ENCODE measurements around the gene DMRTB1.
A peak's percentile ranks its signal among the peaks of the same experiment; 100 is the strongest.
"Not testable (repeated sequence)": the region's sequence is repeated elsewhere in the genome, so short reads cannot be mapped to it uniquely, and the experiment has no call there.

DMRTB1 gene

DNA sequence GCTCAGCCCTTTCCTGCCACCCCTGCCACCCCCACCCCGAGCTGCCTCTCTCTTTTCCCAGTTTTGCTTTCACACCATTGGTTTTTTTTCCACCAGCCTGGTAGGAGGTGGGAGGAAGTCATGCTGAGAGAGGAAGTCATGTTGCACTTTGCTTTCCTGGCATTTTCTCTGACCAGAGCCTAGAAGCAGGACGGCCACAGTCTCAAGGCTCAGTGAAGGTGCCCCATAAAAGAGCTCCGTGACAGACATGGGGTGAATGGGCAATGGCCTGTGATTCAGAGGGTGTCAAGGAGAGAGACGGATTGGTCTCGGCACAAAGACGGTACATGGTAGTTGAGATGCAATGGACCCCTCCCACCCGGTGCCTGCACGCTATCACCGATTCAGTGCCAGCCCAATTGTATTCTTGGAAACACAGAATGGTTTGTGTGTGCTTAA lies 42.1 kb upstream of the DMRTB1 start:
- H3K4me1 ChIP-seq (ENCODE audit: control insufficient read depth, insufficient read depth, low read length): peaks cover 19% of the 10 kb centered on the region
- H3K9me3 ChIP-seq (ENCODE audit: control insufficient read depth, insufficient read depth, low read length): peaks cover 3% of the 10 kb centered on the region
- no peak overlapping the region for H3K4me3 ChIP-seq (ENCODE audit: low read depth, low read length)
- H3K27me3 ChIP-seq (ENCODE audit: control insufficient read depth, insufficient read depth, low read length): no peaks in the 10 kb centered on the region
- no peaks in the 10 kb centered on the region for H3K36me3 ChIP-seq (ENCODE audit: control insufficient read depth, insufficient read depth, low read length)
- no peak overlapping the region for H3K9ac ChIP-seq (ENCODE audit: low read depth, low read length)

DNA sequence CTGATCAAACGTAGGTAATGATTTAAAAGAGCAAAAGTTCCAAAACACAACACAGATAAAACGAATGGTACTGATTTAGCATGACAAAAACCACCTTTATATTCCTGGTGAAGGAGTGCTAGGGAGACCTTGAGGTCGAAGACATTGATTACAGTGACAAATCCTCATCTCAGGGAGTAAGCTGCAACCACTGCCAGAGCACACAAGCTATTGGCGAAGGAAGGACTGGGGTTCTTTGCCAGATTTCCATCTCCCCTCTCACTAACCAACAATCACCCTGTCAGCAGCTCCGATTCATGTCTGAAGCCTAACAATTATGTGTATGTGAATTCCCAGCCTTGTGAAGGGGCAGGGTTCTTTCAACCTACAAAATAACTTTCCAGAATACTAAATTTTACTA lies 40.2 kb upstream of the DMRTB1 start:
- peaks cover 3% of the 10 kb centered on the region for H3K9me3 ChIP-seq (ENCODE audit: control insufficient read depth, insufficient read depth, low read length)
- peaks cover 19% of the 10 kb centered on the region for H3K4me1 ChIP-seq (ENCODE audit: control insufficient read depth, insufficient read depth, low read length)
- no peak overlapping the region for H3K4me3 ChIP-seq (ENCODE audit: low read depth, low read length)
- H3K27me3 ChIP-seq (ENCODE audit: control insufficient read depth, insufficient read depth, low read length): no peaks in the 10 kb centered on the region
- no peaks in the 10 kb centered on the region for H3K36me3 ChIP-seq (ENCODE audit: control insufficient read depth, insufficient read depth, low read length)
- H3K9ac ChIP-seq (ENCODE audit: low read depth, low read length): no peak overlapping the region

DNA sequence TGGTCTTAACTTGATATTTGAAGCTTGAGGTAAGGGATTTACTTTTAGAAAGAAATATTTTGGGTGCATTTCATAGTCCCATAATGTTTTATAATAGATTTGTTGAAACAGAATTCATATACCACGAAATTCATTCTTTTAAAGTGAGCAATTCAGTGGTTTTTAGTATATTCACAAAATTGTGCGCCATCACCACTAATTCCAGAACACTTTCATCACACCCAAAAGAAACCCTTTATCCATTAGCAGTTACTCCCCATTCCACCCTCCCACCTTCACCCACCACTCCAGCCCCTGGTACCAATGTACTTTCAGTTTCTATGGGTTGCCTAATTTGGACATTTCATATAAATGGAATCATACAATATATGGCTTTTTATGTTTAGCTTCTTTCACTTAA lies 38.9 kb upstream of the DMRTB1 start:
- Histone ChIP-seq H3K4me3 (ENCODE audit: low read depth, low read length) (no peak overlapping the region), H3K4me1 (ENCODE audit: control insufficient read depth, insufficient read depth, low read length) (peaks cover 19% of the 10 kb centered on the region), H3K36me3 (ENCODE audit: control insufficient read depth, insufficient read depth, low read length) (no peaks in the 10 kb centered on the region), H3K9ac (ENCODE audit: low read depth, low read length) (no peak overlapping the region), H3K9me3 (ENCODE audit: control insufficient read depth, insufficient read depth, low read length) (peaks cover 3% of the 10 kb centered on the region), H3K27me3 (ENCODE audit: control insufficient read depth, insufficient read depth, low read length) (no peaks in the 10 kb centered on the region)

DNA sequence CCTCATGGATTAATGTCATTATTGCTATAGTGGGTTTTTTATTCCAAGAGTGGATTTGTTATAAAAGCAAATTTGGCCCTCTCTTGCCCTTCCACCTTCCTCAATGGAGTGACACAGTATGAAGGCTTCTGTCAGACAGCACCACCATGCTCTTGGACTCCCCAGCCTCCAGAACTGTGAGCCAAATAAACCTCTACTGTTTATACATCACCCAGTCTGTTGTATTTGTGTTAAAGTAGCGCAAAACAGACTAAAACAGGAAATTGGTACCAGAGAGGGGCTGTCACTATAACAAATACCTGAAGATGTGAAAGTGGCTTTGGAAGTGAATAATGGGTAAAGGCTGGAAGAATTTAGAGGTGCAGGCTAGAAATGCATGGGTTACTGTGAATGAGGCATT lies 38.0 kb upstream of the DMRTB1 start:
- Histone ChIP-seq H3K4me3 (ENCODE audit: low read depth, low read length) (no peak overlapping the region), H3K9ac (ENCODE audit: low read depth, low read length) (no peak overlapping the region), H3K27me3 (ENCODE audit: control insufficient read depth, insufficient read depth, low read length) (no peaks in the 10 kb centered on the region), H3K36me3 (ENCODE audit: control insufficient read depth, insufficient read depth, low read length) (no peaks in the 10 kb centered on the region), H3K9me3 (ENCODE audit: control insufficient read depth, insufficient read depth, low read length) (peaks cover 3% of the 10 kb centered on the region), H3K4me1 (ENCODE audit: control insufficient read depth, insufficient read depth, low read length) (peaks cover 17% of the 10 kb centered on the region)

DNA sequence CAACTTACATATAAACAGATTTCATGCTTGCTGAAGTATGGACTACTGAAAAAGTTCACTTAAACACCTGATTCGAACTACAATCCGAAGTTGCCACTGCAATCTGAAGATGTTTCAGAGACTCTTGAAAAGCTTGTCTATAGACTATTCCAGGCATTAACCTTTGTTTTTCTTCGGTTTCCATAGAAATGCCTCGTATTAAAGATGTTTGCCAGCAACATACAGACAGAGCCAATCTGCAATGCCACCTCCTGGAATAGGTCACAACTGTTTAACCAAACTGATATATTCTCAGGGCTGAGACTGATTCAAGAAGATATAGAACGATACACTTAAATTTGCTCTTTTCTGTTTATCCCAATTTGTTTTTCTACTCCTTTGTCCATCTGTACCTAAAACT lies 28.9 kb upstream of the DMRTB1 start:
- Histone ChIP-seq H3K9ac (ENCODE audit: low read depth, low read length) (peak overlapping the region; percentile 1), H3K4me1 (ENCODE audit: control insufficient read depth, insufficient read depth, low read length) (peaks cover 20% of the 10 kb centered on the region), H3K36me3 (ENCODE audit: control insufficient read depth, insufficient read depth, low read length) (peaks cover 3% of the 10 kb centered on the region), H3K9me3 (ENCODE audit: control insufficient read depth, insufficient read depth, low read length) (peaks cover 20% of the 10 kb centered on the region), H3K4me3 (ENCODE audit: low read depth, low read length) (peak overlapping the region; percentile 26), H3K27me3 (ENCODE audit: control insufficient read depth, insufficient read depth, low read length) (no peaks in the 10 kb centered on the region)

DNA sequence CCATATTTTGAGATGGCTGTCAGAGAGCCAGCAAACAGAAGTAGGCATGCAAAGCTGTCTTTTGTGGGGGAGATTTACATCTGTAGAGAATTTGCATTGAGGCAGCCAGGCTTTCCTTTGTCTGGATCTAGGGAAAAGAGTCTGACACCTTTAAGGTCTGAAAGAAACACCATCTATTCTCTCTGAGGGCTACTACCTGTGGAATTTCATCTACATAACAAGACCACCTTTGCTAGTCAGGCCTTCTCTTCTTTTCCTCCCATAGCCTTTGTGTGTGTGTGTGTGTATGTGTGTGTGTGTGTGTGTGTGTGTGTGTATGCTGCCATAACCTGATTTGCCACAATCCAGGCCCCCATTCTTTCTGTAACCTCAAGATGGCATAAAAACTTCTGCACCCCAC lies 28.4 kb upstream of the DMRTB1 start:
- peaks cover 20% of the 10 kb centered on the region for H3K4me1 ChIP-seq (ENCODE audit: control insufficient read depth, insufficient read depth, low read length)
- no peak overlapping the region for H3K9ac ChIP-seq (ENCODE audit: low read depth, low read length)

DNA sequence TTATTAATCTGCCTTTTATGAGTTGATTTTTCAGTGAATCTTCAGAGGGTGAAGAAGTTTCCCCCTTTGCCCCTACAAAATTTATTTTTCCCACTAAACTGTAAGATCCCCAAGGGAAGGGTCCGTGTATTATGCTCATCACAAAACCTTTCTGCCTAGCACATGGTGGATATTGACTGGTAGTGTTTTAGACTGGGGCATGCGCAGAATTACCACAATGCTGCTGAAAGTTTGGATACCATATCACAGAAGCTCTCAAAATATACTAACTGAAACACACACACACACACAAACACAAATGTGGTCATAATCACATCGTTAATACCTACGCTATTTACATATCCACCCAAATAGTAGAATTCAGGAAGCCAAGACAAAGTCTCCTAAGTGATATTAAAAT lies 28.0 kb upstream of the DMRTB1 start:
- Histone ChIP-seq H3K4me3 (ENCODE audit: low read depth, low read length) (no peak overlapping the region), H3K4me1 (ENCODE audit: control insufficient read depth, insufficient read depth, low read length) (peaks cover 20% of the 10 kb centered on the region), H3K9ac (ENCODE audit: low read depth, low read length) (no peak overlapping the region), H3K9me3 (ENCODE audit: control insufficient read depth, insufficient read depth, low read length) (peaks cover 20% of the 10 kb centered on the region), H3K27me3 (ENCODE audit: control insufficient read depth, insufficient read depth, low read length) (no peaks in the 10 kb centered on the region), H3K36me3 (ENCODE audit: control insufficient read depth, insufficient read depth, low read length) (peaks cover 3% of the 10 kb centered on the region)

More for the DNA sequence above, 28.4 kb upstream of the DMRTB1 start:
- peaks cover 20% of the 10 kb centered on the region for H3K9me3 ChIP-seq (ENCODE audit: control insufficient read depth, insufficient read depth, low read length)
- peaks cover 3% of the 10 kb centered on the region for H3K36me3 ChIP-seq (ENCODE audit: control insufficient read depth, insufficient read depth, low read length)
- no peaks in the 10 kb centered on the region for H3K27me3 ChIP-seq (ENCODE audit: control insufficient read depth, insufficient read depth, low read length)
- no peak overlapping the region for H3K4me3 ChIP-seq (ENCODE audit: low read depth, low read length)

DNA sequence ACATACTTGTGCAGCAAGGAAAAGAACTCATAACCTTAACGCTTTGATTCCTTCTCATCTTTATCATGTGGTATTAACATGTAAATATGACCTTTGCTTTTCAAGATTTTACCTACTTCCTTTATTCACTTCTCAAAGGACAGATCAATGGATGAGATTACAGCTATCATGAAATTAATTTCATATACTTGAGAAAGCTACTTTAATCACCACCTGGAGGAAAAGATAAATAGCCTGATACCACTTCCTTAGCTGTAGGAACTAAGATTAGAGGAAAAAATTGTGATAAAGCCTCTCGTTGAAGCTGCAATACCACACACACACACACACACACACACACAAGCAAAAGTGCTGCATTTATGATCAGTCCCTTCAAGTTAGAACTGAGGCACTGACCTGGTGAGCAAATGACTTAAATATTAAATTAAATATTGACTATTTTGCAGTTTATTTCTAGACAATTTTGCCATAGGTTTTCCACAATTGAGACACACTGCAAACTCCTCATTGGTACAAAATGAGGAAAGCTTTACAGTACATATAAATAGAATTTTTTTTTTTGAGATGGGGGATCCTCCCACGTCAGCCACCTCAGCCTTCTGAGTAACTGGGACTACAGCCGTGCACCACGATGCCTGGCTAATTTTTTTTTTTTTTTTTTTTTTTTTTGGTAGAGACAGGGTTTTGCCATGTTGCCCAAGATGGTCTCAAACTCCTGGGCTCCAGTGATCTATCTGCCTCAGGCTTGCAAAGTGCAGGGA lies 27.2 kb upstream of the DMRTB1 start:
- no peak overlapping the region for H3K9ac ChIP-seq (ENCODE audit: low read depth, low read length)
- H3K36me3 ChIP-seq (ENCODE audit: control insufficient read depth, insufficient read depth, low read length): peaks cover 3% of the 10 kb centered on the region
- H3K9me3 ChIP-seq (ENCODE audit: control insufficient read depth, insufficient read depth, low read length): peaks cover 20% of the 10 kb centered on the region
- H3K27me3 ChIP-seq (ENCODE audit: control insufficient read depth, insufficient read depth, low read length): no peaks in the 10 kb centered on the region
- no peak overlapping the region for H3K4me3 ChIP-seq (ENCODE audit: low read depth, low read length)
- peaks cover 20% of the 10 kb centered on the region for H3K4me1 ChIP-seq (ENCODE audit: control insufficient read depth, insufficient read depth, low read length)

DNA sequence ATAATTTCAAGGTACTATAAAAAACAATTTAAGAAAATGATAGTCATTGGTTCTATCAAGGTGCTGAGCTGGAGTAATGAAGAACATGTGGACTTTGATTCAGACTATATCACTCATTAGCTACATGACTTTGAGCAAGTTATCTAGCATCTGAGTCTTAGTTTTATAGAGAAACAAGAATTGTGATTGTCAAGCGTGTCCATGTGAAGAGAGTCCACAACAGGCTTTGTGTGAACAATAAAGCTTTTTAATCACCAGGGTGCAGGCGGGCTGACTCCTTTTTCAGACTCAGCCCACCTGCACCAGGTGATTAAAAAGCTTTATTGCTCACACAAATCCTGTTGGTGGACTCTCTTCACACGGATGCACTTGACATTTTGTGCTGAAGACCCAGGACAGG lies 26.6 kb upstream of the DMRTB1 start:
- H3K4me3 ChIP-seq (ENCODE audit: low read depth, low read length): no peak overlapping the region
- peaks cover 20% of the 10 kb centered on the region for H3K9me3 ChIP-seq (ENCODE audit: control insufficient read depth, insufficient read depth, low read length)
- no peaks in the 10 kb centered on the region for H3K27me3 ChIP-seq (ENCODE audit: control insufficient read depth, insufficient read depth, low read length)
- no peak overlapping the region for H3K9ac ChIP-seq (ENCODE audit: low read depth, low read length)
- H3K36me3 ChIP-seq (ENCODE audit: control insufficient read depth, insufficient read depth, low read length): peaks cover 3% of the 10 kb centered on the region
- H3K4me1 ChIP-seq (ENCODE audit: control insufficient read depth, insufficient read depth, low read length): peaks cover 20% of the 10 kb centered on the region

DNA sequence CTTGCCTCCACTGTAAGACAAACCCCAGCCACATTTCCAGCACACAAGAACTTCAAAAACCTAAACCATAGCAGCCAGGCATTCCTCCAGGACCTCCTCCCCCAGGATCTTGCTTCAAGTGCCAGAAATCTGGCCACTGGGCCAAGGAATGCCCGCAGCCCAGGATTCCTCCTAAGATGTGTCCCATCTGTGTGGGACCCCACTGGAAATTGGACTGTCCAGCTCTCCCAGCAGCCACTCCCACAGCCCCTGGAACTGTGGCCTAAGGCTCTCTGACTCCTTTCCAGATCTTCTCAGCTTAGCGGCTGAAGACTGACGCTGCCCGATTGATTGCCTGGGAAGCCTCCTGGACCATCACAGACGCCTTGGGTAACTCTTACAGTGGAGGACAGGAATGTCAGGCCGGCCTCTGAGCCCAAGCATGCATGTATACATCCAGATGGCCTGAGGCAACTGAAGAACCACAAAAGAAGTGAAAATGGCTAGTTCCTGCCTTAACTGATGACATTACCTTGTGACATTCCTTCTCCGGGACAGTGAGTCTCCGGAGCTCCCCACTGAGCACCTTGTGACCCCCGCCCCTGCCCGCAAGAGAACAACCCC lies 24.7 kb upstream of the DMRTB1 start:
- H3K4me3 ChIP-seq (ENCODE audit: low read depth, low read length); H3K27me3 ChIP-seq (ENCODE audit: control insufficient read depth, insufficient read depth, low read length); H3K9ac ChIP-seq (ENCODE audit: low read depth, low read length); H3K36me3 ChIP-seq (ENCODE audit: control insufficient read depth, insufficient read depth, low read length): not testable (repeated sequence)
- H3K9me3 ChIP-seq (ENCODE audit: control insufficient read depth, insufficient read depth, low read length): peaks cover 20% of the 10 kb centered on the region
- H3K4me1 ChIP-seq (ENCODE audit: control insufficient read depth, insufficient read depth, low read length): peaks cover 20% of the 10 kb centered on the region

DNA sequence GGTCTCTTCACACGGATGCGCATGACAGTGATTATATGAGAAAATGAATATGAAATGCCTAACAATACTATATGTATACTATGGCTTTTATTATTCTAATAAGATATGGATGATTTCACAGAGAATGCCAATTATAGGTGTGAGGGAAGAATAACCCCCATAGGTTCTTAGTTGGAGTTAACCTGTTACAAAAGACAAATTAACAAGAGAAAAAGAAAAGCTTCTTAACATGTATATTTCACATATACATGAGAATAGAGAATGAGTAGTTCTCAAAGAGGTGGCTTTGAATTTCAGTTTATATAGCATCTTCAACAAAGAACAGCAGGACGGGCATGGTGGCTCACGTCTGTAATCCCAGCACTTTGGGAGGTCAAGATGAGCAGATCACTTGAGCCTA lies 24.0 kb upstream of the DMRTB1 start:
- H3K4me1 ChIP-seq (ENCODE audit: control insufficient read depth, insufficient read depth, low read length): peaks cover 15% of the 10 kb centered on the region
- peaks cover 8% of the 10 kb centered on the region for H3K36me3 ChIP-seq (ENCODE audit: control insufficient read depth, insufficient read depth, low read length)
- no peak overlapping the region for H3K4me3 ChIP-seq (ENCODE audit: low read depth, low read length)
- H3K9me3 ChIP-seq (ENCODE audit: control insufficient read depth, insufficient read depth, low read length): peaks cover 20% of the 10 kb centered on the region
- H3K27me3 ChIP-seq (ENCODE audit: control insufficient read depth, insufficient read depth, low read length): no peaks in the 10 kb centered on the region
- no peak overlapping the region for H3K9ac ChIP-seq (ENCODE audit: low read depth, low read length)
